ENCODE measurements around the gene PMVK. TPM values are rescaled to one million over a fixed set of nuclear protein-coding genes. Genes with fewer than 3 reads are reported as not detected.

The PMVK gene
- total RNA-seq, 1 experiment from 2014 or later: 26.8 TPM

- no peak for TF ChIP-seq OVOL2 (CRISPR knock-in tag; IDR thresholded peaks at IDR 0.05; ENCODE audit: borderline replicate concordance)
- no peak for TF ChIP-seq ZSCAN18 (CRISPR knock-in tag; IDR thresholded peaks at IDR 0.05)
- TF ChIP-seq JAZF1 (CRISPR knock-in tag; IDR thresholded peaks at IDR 0.05): no peak
- TF ChIP-seq NFATC4 (CRISPR knock-in tag; IDR thresholded peaks at IDR 0.05): no peak
- no peak for TF ChIP-seq E2F5 (CRISPR knock-in tag; IDR thresholded peaks at IDR 0.05)
- no peak for TF ChIP-seq FOXP1 (CRISPR knock-in tag; IDR thresholded peaks at IDR 0.05; ENCODE audit: borderline replicate concordance)
- TF ChIP-seq ZNF263 (CRISPR knock-in tag; IDR thresholded peaks at IDR 0.05; ENCODE audit: low read depth): no peak
- TF ChIP-seq TEAD1 (CRISPR knock-in tag; IDR thresholded peaks at IDR 0.05): no peak
- no peak for TF ChIP-seq CTCF (IDR thresholded peaks at IDR 0.05)
- TF ChIP-seq SMAD3 (CRISPR knock-in tag; IDR thresholded peaks at IDR 0.05; ENCODE audit: borderline replicate concordance): no peak
- no peak for TF ChIP-seq SOX15 (CRISPR knock-in tag; IDR thresholded peaks at IDR 0.05)
- H3K36me3 Mint-ChIP-seq: peaks cover 33% of the 10 kb centered on the region
- no peaks in the 10 kb centered on the region for H3K27me3 Mint-ChIP-seq (ENCODE audit: low read depth)
- ChIA-PET CTCF (interaction anchor here (0.6 to 8.3 kb wide), 22 partner anchors 8 to 281 kb away, joined by 3 to 176 read pairs (median 7); partner anchors contain the start of genes ADAM15, EFNA4, FLAD1 and KRTCAP2), POLR2A (interaction anchor here (0.6 to 7.3 kb wide), 20 partner anchors 8 to 934 kb away, joined by 3 to 176 read pairs (median 4); partner anchors contain the start of genes CHRNB2, EFNA3, FLAD1 and KCNN3)
- DNase-seq (ENCODE audit: low spot score) (no peak), ATAC-seq (no peak)
- H3K27ac Mint-ChIP-seq: peak overlapping the region; percentile 81; the same call in 1 of the 2 replicates
- H3K9me3 Mint-ChIP-seq: no peaks in the 10 kb centered on the region
- peaks cover 42% of the 10 kb centered on the region for H3K4me1 Mint-ChIP-seq
- no peak overlapping the region for H3K4me3 Mint-ChIP-seq
Measured at GRCh38 chr1:154969860-154970452, 33.4 kb upstream of the PMVK start.

- peak overlapping the region; percentile 81 for H3K27ac Mint-ChIP-seq
- no peak overlapping the region for H3K4me3 Mint-ChIP-seq
- CTCF ChIA-PET: interaction anchor here (0.6 to 8.3 kb wide), 6 partner anchors 13 to 94 kb away, joined by 3 to 176 read pairs (median 12); partner anchors contain the start of genes EFNA4, LENEP, PBXIP1 and ZBTB7B
- no peaks in the 10 kb centered on the region for H3K27me3 Mint-ChIP-seq (ENCODE audit: low read depth)
- no peaks in the 10 kb centered on the region for H3K9me3 Mint-ChIP-seq
- ATAC-seq: no peak
- no peak for DNase-seq (ENCODE audit: low spot score)
- TF ChIP-seq ZNF532 (CRISPR knock-in tag; IDR thresholded peaks at IDR 0.05; ENCODE audit: borderline replicate concordance): no peak
- no peak for TF ChIP-seq ATF6 (CRISPR knock-in tag; IDR thresholded peaks at IDR 0.05)
- TF ChIP-seq HMGA2 (CRISPR knock-in tag; IDR thresholded peaks at IDR 0.05): no peak
- TF ChIP-seq CREM (CRISPR knock-in tag; IDR thresholded peaks at IDR 0.05): no peak
- no peak for TF ChIP-seq ZNF281 (CRISPR knock-in tag; IDR thresholded peaks at IDR 0.05)
- no peak for TF ChIP-seq SMAD3 (CRISPR knock-in tag; IDR thresholded peaks at IDR 0.05; ENCODE audit: borderline replicate concordance)
- TF ChIP-seq GRHL2 (CRISPR knock-in tag; IDR thresholded peaks at IDR 0.05; ENCODE audit: insufficient replicate concordance, severe bottlenecking): no peak
- no peak for TF ChIP-seq ZNF121 (CRISPR knock-in tag; IDR thresholded peaks at IDR 0.05)
- no peak for TF ChIP-seq ZBTB21 (CRISPR knock-in tag; IDR thresholded peaks at IDR 0.05; ENCODE audit: borderline replicate concordance)
- no peak for TF ChIP-seq OVOL2 (CRISPR knock-in tag; IDR thresholded peaks at IDR 0.05; ENCODE audit: borderline replicate concordance)
- H3K4me1 Mint-ChIP-seq: peaks cover 42% of the 10 kb centered on the region
- peaks cover 38% of the 10 kb centered on the region for H3K36me3 Mint-ChIP-seq
- POLR2A ChIA-PET: interaction anchor here (0.6 to 7.3 kb wide), 9 partner anchors 12 to 225 kb away, joined by 3 to 176 read pairs (median 6); partner anchors contain the start of genes EFNA3, FLAD1, LENEP and PBXIP1
Measured at GRCh38 chr1:154969246-154969645, 32.7 kb upstream of the PMVK start.
